Endothelial cell of umbilical vein (primary cell): ENCODE results near the gene TNS1. TPM values are rescaled to one million over a fixed set of nuclear protein-coding genes. Genes with fewer than 3 reads are reported as not detected.

Experiments
- BruUV-seq: library from RNA; stranded (reverse); fragments of 400-500 nt; replicated peaks from 2 replicates; lab custom pipeline; 2021; lab: Mats Ljungman, UMichigan
- CTCF ChIA-PET: fragments of 300-600, 350-600 bp; sonication (Branson Sonifier 250); formaldehyde crosslinking; loops from one replicate; lab custom pipeline; 2021; ENCODE audit warnings: antibody characterized with exemption, inconsistent platforms; lab: Charles Lee
- POLR2A ChIA-PET: fragments of 300-600, 350-600 bp; sonication (Branson Sonifier 250); formaldehyde crosslinking; loops from one replicate; lab custom pipeline; 2021; ENCODE audit warnings: antibody characterized with exemption, inconsistent platforms; lab: Charles Lee
- DNase-seq: peaks from one replicate; pipeline ENCODE4 v3.0.0-alpha.2; 2011; ENCODE audit warnings: low read depth, low spot score
- FAIRE-seq: peaks from 2 replicates; lab custom pipeline; 2011; peaks lifted over from hg19 to GRCh38; lab: Jason Lieb, UNC
- H2AFZ ChIP-seq: 2 replicates; pipeline ENCODE4 v1.6.0; 2012; ENCODE audit warnings: low read depth, low read length, control low read depth, inconsistent platforms
- H3K27ac ChIP-seq: 2 replicates; pipeline ENCODE4 v1.5.1; 2011; ENCODE audit warnings: low read depth, mild to moderate bottlenecking, control low read depth, low read length, moderate library complexity; ENCODE audit not compliant: insufficient read depth
- H3K27me3 ChIP-seq, 2 experiments: 2 replicates each; pipeline versions ENCODE4 v1.6.0 to v1.6.1; 2011; ENCODE audit warnings: low read length in 2 of 2, mixed read lengths in 1 of 2; ENCODE audit not compliant: control insufficient read depth in 2 of 2, insufficient read depth in 2 of 2
- H3K36me3 ChIP-seq, 2 experiments: 2 replicates in 1 of 2; 3 replicates in 1 of 2; pipeline ENCODE4 v1.5.1; 2011; ENCODE audit warnings: low read length in 2 of 2, mild to moderate bottlenecking in 1 of 2, moderate library complexity in 1 of 2; ENCODE audit not compliant: control insufficient read depth in 2 of 2, insufficient read depth in 2 of 2; ENCODE audit errors: extremely low read depth in 1 of 2
- H3K4me1 ChIP-seq: 3 replicates; pipeline ENCODE4 v1.5.1; 2011; ENCODE audit warnings: mild to moderate bottlenecking, low read length; ENCODE audit not compliant: control insufficient read depth, insufficient read depth; ENCODE audit errors: extremely low read depth
- H3K4me2 ChIP-seq: 2 replicates; pipeline ENCODE4 v1.6.1; 2011; ENCODE audit warnings: low read length, control low read depth, mixed read lengths; ENCODE audit not compliant: insufficient read depth
- H3K4me3 ChIP-seq, 3 experiments: fragments of 200-600 bp in 1 of 3; sonication (generic), shearing (Covaris generic) in 1 of 3; replicated peaks in 1 of 3; 2 replicates each; pipeline ENCODE4 v1.5.1; 2011 to 2016; ENCODE audit warnings: control low read depth in 3 of 3, low read length in 3 of 3, mild to moderate bottlenecking in 2 of 3, inconsistent platforms in 1 of 3, low read depth in 1 of 3, moderate library complexity in 1 of 3; ENCODE audit not compliant: insufficient read depth in 1 of 3
- H3K79me2 ChIP-seq: 2 replicates; pipeline ENCODE4 v1.6.0; 2012; ENCODE audit warnings: low read length, inconsistent platforms; ENCODE audit not compliant: control insufficient read depth, insufficient read depth
- H3K9ac ChIP-seq: replicated peaks from 2 replicates; pipeline ENCODE3; 2011; ENCODE audit warnings: low read length, control low read depth; ENCODE audit not compliant: insufficient read depth; ENCODE audit errors: extremely low read depth
- H3K9me1 ChIP-seq: replicated peaks from 3 replicates; pipeline ENCODE4 v1.6.0; 2011; ENCODE audit warnings: mild to moderate bottlenecking, low read length; ENCODE audit not compliant: control insufficient read depth, insufficient read depth; ENCODE audit errors: extremely low read depth
- H3K9me3 ChIP-seq: replicated peaks from 2 replicates; pipeline ENCODE4 v1.5.1; 2012; ENCODE audit warnings: low read length, inconsistent platforms; ENCODE audit not compliant: control insufficient read depth, insufficient read depth
- H4K20me1 ChIP-seq: replicated peaks from 2 replicates; pipeline ENCODE3; 2011; ENCODE audit warnings: mild to moderate bottlenecking, low read length; ENCODE audit not compliant: control insufficient read depth, insufficient read depth; ENCODE audit errors: extremely low read depth
- CTCF ChIP-seq, 2 donors: IDR thresholded peaks; 1 replicate in 1 of 2; 2 replicates in 1 of 2; pipeline ENCODE4 v1.5.1; 2011; ENCODE audit warnings: low read length in 2 of 2, mild to moderate bottlenecking in 2 of 2, moderate library complexity in 2 of 2, control low read depth in 1 of 2, inconsistent platforms in 1 of 2, low read depth in 1 of 2; ENCODE audit not compliant: insufficient read depth in 1 of 2; ENCODE audit errors: extremely low read depth in 1 of 2
- EZH2 ChIP-seq: IDR thresholded peaks from 2 replicates; pipeline ENCODE4 v1.6.1; 2012; ENCODE audit warnings: borderline replicate concordance, low read depth, mild to moderate bottlenecking, moderate library complexity, low read length, inconsistent platforms; ENCODE audit not compliant: severe bottlenecking
- FOS ChIP-seq: IDR thresholded peaks from 2 replicates; pipeline ENCODE4 v1.6.1; 2011; ENCODE audit warnings: mild to moderate bottlenecking, low read length, moderate library complexity, borderline replicate concordance; ENCODE audit not compliant: insufficient read depth
- GATA2 ChIP-seq: IDR thresholded peaks from 2 replicates; pipeline ENCODE4 v1.7.0; 2011; ENCODE audit warnings: low read depth, mild to moderate bottlenecking, moderate library complexity, mixed read lengths, low read length; ENCODE audit not compliant: insufficient read length, insufficient read depth
- JUN ChIP-seq: IDR thresholded peaks from 2 replicates; pipeline ENCODE4 v1.6.1; 2011; ENCODE audit warnings: borderline replicate concordance, low read depth; ENCODE audit not compliant: insufficient read length, insufficient read depth
- MAX ChIP-seq: IDR thresholded peaks from 2 replicates; pipeline ENCODE4 v1.6.1; 2011; ENCODE audit not compliant: insufficient read depth, insufficient read length
- MYC ChIP-seq: IDR thresholded peaks from one replicate; pipeline ENCODE4 v1.6.1; 2011; ENCODE audit warnings: mild to moderate bottlenecking, low read depth, low read length
- POLR2A ChIP-seq: IDR thresholded peaks from 2 replicates; pipeline ENCODE4 v1.6.1; 2012; ENCODE audit warnings: low read depth, mild to moderate bottlenecking, control low read depth, low read length
- POLR2AphosphoS5 ChIP-seq: IDR thresholded peaks from 2 replicates; pipeline ENCODE4 v1.6.1; 2012; ENCODE audit warnings: low read depth, mild to moderate bottlenecking, control low read depth, low read length, moderate library complexity; ENCODE audit not compliant: insufficient read depth
- dilution Hi-C: fragments of 300-500 bp; cut with MboI; formaldehyde crosslinking; loops from one replicate; pipeline ENCODE4 v1.15.0; 2019; ENCODE audit warnings: low sequenced_read_pairs; ENCODE audit not compliant: extremely low pct_ligation_motif_present
- intact Hi-C: fragments of 100-400 bp; cut with micrococcal nuclease; formaldehyde crosslinking; loops from one replicate; pipeline ENCODE4 v1.10.0; 2022
- polyA plus RNA-seq, 4 experiments: library from polyadenylated mRNA; depleted of rRNA in 3 of 4; stranded (reverse) in 3 of 4; unstranded in 1 of 4; fragments of >200 nt; gene quantifications; 2 replicates each; pipeline versions ENCODE4 v1.2.1 to v1.2.3, GENCODE V29; 2011 to 2012; ENCODE audit warnings: missing spikeins in 1 of 4
- total RNA-seq: library from RNA; stranded (reverse); gene quantifications from 2 replicates; pipeline ENCODE4 v1.2.3, GENCODE V29; 2021

Gene TNS1
- total and polyA plus RNA-seq, 2 donors (not counting 3 experiments of a cell fraction or from before 2014, with no cell fraction given), result 11.0 to 52.1 TPM

- BruUV-seq, result no TSS peak
- Histone ChIP-seq H3K9me3 (no peaks in the 10 kb centered on the region), H3K9me1 (no peaks in the 10 kb centered on the region), H3K27me3 (no peaks in the 10 kb centered on the region), H4K20me1 (no peaks in the 10 kb centered on the region), H3K4me1 (no peaks in the 10 kb centered on the region), H3K27ac (no peak overlapping the region), H3K9ac (no peak overlapping the region), H3K4me2 (no peak overlapping the region), H2AFZ (no peak overlapping the region), H3K4me3 (no peak overlapping the region), H3K36me3 (no peaks in the 10 kb centered on the region), H3K79me2 (no peaks in the 10 kb centered on the region)
- dilution Hi-C loops (no loop called here), intact Hi-C loops (loop anchor here (1.0 kb wide), 7 partner anchors 27 to 279 kb away; no protein-coding TSS in a partner anchor)
- FAIRE-seq (no peak), DNase-seq (no peak)
- ChIA-PET POLR2A (interaction anchor here (0.7 kb wide), 1 partner anchor 284 kb away, joined by 3 read pairs; no protein-coding TSS in a partner anchor), CTCF (interaction anchor here (0.7 to 10.3 kb wide), 30 partner anchors 9 to 280 kb away, joined by 3 to 341 read pairs (median 4); partner anchors contain the start of gene RUFY4)
- TF ChIP-seq EZH2 (no peak), POLR2A (no peak), MYC (no peak), MAX (no peak), FOS (no peak), GATA2 (no peak), JUN (no peak), CTCF (IDR thresholded peaks at IDR 0.05; ENCODE audit: extremely low read depth in 1 of 2, insufficient read depth in 1 of 2, low read depth in 1 of 2, low read length in 2 of 2) (no peak), POLR2AphosphoS5 (no peak)
Measured at GRCh38 chr2:217789736-217790181, 213.0 kb downstream of the TNS1 start.
